GM18858 (cell line): ENCODE results near the gene ENO1.
"Not testable (repeated sequence)": the region's sequence is repeated elsewhere in the genome, so short reads cannot be mapped to it uniquely, and the experiment has no call there.

Experiments used
- ATAC-seq: cut with Tn5 transposase; IDR thresholded peaks from one replicate; pipeline ENCODE4 v1.9.1; 2021; ENCODE audit not compliant: unreplicated experiment

Gene ENO1

GRCh38 chr1:8847990-8848389 is 30.5 kb downstream of the ENO1 start:
- no peak for ATAC-seq

DNA sequence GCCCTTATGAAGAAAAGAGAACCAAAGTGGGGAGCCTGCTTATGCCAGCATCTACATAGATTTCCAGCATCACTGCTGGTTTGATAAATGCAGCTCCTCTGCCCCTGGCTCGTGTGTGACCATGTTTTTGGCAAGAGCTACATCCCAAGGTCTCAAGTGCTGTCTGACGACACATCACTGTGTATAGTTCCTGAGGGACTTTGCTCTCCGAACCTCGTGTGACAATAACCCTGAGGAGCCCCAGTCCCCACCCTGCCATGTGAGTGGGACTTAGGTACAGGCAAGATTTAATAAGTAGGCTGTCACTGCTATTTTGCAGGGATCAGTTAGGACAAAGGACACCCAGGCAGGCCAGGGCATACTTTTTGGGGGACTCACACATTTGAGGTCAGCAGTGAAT is 32.2 kb downstream of the ENO1 start:
- no peak for ATAC-seq

- ATAC-seq = no peak
These were observed 33.1 kb downstream of the ENO1 start for GRCh38 chr1:8845104-8846097.

GRCh38 chr1:8844501-8845006 is 33.9 kb downstream of the ENO1 start:
- no peak for ATAC-seq

DNA sequence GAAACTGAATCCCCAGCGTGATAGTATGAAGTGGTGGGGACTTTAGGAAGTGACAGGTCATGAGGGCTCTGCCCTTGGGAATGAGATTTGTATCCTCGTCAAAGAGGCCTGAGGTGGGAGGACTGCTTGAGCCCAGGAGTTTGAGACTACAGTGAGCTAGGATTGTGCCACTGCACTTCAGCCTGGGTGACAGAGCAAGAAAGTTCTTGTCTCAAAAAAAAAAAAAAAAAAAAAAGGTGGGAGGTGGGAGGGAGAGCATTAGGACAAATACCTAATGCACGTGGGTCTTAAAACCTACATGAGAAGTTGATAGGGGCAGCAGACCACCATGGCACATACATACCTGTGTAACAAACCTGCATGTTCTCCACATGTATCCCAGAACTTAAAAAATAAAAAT is 37.1 kb downstream of the ENO1 start:
- no peak for ATAC-seq

DNA sequence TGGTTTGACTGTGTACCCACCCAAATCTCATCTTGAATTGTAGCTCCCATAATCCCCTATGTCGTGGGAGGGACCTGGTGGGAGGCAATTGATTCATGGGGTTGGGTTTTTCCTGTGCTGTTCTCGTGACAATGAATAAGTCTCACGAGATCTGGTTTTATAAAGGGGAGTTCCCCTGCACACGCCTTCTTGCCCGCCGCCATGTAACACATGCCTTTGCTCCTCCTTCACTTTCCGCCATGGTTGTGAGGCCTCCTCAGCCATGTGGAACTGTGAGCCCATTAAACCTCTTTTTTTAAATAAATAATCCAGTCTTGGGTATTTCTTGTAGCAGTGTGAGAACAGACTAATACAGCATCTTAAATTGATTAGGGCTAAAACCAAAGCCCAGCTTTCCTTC is 38.5 kb downstream of the ENO1 start:
- no peak for ATAC-seq

GRCh38 chr1:8835941-8836643 is 42.4 kb downstream of the ENO1 start:
- no peak for ATAC-seq

DNA sequence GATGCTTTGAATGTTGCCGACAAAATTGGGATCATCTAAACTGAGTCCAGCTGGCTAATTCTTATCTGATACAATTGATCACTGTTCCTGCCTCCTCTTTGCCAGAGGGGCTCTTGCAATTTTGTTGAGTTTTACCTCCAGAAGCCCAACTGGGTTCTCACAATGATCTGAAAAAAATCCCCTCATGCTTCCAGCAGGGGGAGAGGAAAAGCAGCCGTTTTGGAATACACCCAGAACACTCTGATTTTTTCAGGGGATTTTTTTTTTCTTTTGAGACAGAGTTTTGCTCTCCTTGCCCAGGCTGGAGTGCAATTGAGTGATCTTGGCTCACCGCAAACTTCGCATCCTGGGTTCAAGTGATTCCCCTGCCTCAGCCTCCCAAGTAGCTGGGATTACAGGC is 47.1 kb downstream of the ENO1 start:
- no peak for ATAC-seq

- ATAC-seq = not testable (repeated sequence)
These were observed 47.8 kb downstream of the ENO1 start for GRCh38 chr1:8830732-8831131.

DNA sequence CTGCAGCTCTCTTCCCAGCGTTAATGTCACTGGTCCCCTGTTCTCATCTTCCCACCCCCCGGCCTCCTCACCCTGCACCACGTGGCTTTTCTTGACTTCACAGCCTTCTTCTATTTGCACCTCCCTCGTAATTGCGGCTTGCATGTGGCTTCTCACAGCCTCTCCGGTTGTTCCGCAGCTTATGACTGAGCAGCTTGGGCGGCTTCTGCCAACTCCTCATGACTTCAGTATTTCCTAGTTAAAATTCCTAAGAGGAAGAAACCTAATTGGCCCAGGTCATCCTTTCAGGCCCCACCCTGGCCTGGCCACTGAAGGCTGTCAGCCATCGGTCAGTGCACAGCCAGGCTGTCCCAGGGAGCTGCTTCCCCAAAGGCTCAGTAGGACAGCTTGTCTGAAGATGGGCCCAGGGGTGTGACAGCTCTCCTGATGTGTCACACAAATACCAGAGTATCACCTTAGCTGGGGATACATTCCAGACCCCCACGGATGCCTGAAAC is 52.5 kb downstream of the ENO1 start:
- no peak for ATAC-seq

- no peak for ATAC-seq
These were observed 55.2 kb downstream of the ENO1 start for GRCh38 chr1:8823295-8823664.

DNA sequence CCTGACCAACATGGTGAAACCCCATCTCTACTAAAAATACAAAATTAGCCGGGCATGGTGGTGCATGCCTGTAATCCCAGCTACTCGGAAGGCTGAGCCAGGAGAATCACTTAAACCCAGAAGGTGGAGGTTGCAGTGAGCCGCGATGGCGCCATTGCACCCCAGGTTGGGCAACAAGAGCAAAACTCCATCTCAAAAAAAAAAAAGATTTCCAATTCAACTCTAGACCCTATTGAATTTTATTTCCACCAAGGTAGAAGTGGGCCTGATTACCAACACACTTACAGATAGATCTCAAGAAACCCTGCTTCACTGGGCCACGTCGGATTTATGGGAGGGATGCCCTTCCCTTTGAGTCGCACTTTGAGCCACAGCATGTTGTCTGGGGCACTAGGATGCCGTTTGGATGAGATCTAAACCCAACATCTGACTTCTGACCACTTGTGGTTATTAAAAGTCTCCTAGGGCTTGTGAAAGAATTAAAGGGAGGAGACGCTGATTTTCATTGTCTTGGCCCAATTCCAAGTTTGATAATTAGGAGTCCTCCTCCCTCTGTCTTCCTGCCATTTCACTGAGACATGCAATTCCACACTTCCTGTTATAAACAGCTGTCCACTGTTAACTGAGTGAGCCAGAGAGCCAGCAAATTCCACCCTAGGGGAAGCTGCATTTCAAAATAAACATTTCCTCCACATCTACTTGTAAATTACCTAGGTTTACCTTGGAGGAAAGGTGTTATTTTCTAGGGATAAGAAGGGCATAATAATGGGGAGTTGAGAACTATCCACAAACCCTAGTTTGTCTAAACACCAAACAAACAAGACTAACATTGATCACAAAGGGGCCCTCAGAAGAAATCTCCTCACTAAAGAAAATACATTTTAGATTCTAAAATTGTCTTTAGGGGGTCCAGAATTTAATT is 55.9 kb downstream of the ENO1 start:
- no peak for ATAC-seq

DNA sequence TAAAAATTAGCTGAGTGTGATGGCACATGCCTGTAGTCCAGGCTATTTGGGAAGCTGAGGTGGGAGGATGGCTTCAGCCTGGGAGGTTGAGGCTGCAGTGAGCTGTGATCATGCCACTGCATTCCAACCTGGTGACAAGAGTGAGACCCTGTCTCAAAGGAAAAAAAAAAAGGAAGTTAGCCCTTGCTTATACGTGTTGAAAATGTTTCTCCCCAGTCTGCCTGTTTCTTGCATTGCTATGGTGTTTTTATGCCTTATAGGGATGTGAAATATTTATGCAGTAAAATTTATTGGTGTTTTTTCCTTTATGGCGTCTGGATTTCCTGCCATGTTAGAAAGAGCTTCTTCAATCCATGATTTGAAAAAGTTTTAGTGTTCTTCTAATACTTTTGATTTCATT is 57.4 kb downstream of the ENO1 start:
- ATAC-seq = no peak

GRCh38 chr1:8818789-8819188 is 59.7 kb downstream of the ENO1 start:
- not testable (repeated sequence) for ATAC-seq

GRCh38 chr1:8818325-8818775 is 60.1 kb downstream of the ENO1 start:
- ATAC-seq = no peak

- peak; percentile 77 for ATAC-seq
These were observed 60.8 kb downstream of the ENO1 start, which contains the start of gene RERE for GRCh38 chr1:8817412-8818324. Gene RERE, minus strand, starts transcription at chr1:8817640.

DNA sequence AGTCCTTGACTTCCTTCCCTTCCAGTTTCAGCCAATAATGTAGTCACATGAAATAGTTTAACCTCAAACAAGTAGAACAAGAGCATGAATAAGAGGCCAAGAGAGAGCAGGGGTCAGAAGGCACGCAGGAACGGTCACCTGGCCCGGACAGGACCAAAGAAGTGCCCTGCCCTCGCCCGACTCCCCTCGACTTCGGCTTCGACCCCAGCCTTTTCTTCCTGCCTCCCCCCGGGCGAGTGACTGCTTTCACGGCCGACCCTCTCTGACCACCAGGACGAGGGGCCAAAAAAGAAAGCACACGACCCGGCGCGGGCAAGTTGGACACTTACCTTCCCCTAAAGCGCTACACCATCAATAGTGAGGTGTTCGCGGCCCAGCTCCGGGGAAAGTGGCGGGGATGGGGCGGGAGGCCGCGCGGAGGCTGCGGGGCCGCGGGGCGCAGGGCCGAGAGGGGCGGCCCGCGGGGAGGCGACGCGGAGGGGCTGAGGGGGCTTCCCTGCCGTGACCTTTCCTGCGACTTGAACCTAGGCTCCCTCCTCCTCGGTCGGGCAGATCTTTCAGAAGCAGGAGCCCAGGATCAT is 61.6 kb downstream of the ENO1 start:
- peak; percentile 3 for ATAC-seq

- no peak for ATAC-seq
These were observed 62.2 kb downstream of the ENO1 start for GRCh38 chr1:8816264-8816663.

GRCh38 chr1:8815582-8816151 is 62.8 kb downstream of the ENO1 start:
- ATAC-seq = no peak
